HepG2 (cell line): ENCODE measurements around the gene ASCC3.

Experiments
- ELK4 ChIP-seq: sonication (generic); formaldehyde crosslinking; IDR thresholded peaks from 2 replicates; pipeline ENCODE4 v1.9.0; 2021; ENCODE audit warnings: missing genetic modification reagents, borderline replicate concordance
- ZFP62 ChIP-seq: sonication (generic); formaldehyde crosslinking; IDR thresholded peaks from 2 replicates; pipeline ENCODE4 v1.4.0; 2020; ENCODE audit warnings: missing genetic modification reagents

GRCh38 chr6:100614933-100615332 lies 266.2 kb downstream of the ASCC3 start:
- TF ChIP-seq ELK4 (CRISPR knock-in tag): no peak
- no peak for TF ChIP-seq ZFP62
